ENCODE results near the gene TLX2.
"Not testable (repeated sequence)": the region's sequence is repeated elsewhere in the genome, so short reads cannot be mapped to it uniquely, and the experiment has no call there.

TLX2 gene

DNA sequence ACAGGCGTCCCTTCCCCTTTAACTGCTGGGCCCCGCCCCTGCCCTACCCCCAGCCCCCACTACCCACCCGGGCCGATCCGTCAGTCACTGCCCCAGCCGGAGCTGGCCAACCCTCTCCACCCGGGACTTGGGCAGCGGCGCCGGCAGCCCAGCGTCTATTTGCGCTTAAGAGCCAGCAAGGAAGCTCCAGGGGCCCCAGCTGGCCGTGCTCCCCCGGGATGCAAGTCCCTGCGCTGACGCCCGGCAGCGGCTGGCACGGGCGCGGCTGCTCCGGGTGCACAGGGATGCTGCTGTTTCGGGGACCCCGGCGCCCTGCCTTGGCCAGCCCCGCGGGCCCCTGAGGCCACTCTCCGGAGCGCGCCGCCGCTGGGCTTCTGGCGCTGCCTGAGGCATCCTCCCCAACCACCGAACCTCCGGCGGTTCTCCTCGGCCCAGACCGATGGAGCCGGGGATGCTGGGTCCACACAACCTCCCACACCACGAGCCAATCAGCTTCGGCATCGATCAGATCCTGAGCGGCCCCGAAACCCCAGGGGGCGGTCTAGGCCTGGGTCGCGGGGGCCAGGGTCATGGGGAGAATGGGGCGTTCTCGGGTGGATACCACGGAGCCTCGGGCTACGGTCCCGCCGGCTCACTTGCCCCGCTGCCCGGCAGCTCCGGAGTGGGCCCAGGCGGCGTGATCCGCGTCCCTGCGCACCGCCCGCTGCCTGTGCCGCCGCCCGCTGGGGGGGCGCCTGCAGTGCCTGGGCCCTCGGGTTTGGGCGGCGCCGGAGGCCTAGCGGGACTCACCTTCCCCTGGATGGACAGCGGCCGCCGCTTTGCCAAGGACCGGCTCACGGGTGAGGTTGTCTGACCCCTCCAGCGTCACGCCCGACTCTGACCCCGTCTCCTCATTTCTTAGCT lies at the start of gene TLX2:
TSS of gene TLX2 (plus strand) at position 83 of the 903 bp plus-strand sequence. CDS start at position 440, 357 bp downstream.
- DNase-seq: no peak

DNA sequence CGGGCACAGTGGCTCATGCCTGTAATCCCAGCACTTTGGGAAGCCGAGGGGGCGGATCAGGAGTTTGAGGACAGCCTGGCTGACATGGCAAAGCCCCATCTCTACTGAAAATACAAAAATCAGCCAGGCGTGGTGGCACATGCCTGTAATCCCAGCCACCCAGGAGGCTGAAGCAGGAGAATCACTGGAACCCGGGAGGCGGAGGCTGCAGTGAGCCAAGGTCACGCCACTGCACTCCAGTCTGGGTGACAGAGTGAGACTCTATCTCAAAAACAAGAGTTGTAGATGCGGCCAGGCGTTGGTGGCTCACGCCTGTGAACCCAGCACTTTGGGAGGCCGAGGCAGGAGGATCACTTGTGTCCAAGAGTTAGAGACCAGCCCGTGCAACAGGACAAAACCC lies 43.5 kb upstream of the TLX2 start:
- not testable (repeated sequence) for DNase-seq

DNA sequence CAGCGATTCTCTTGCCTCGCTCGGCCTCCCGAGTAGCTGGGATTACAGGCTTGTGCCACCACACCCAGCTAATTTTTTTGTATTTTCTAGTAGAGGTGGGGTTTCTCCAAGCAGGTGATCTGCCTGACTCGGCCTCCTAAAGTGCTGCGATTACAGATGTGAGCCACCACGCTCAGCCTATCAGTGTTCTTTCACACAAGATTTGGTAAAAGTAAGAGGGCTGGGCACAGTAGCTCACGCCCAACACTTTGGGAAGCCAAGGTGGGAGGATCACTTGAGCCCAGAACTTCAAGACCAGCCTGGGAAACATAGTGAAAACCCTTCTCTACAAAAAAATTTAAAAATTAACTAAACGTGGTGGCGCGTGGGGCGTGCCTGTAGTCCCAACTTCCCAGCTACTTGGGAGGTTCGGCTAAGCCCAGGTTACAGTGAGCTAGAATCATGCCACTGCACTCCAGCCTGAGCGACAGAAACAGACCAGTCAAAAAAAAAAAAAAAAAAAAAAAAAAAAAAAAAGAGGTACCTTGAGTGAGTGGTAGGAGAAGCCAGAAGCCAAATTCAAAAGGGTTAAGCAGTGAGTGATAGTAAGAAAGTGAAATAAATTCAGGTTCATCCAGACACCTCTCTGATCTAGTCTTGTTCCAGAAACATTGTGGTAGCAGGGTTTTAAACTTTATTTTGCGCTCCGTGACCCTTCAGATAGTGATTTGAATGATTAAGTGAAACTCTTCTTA lies 42.8 kb upstream of the TLX2 start:
- DNase-seq: no peak

- DNase-seq: peak; percentile 45 to 97 (median 88)
Measured at GRCh38 chr2:74472086-74472944, 41.9 kb upstream of the TLX2 start, which contains the start of gene MRPL53. Gene MRPL53, minus strand, starts transcription at chr2:74472680. Its CDS starts 20 bp downstream, at chr2:74472660.

DNA sequence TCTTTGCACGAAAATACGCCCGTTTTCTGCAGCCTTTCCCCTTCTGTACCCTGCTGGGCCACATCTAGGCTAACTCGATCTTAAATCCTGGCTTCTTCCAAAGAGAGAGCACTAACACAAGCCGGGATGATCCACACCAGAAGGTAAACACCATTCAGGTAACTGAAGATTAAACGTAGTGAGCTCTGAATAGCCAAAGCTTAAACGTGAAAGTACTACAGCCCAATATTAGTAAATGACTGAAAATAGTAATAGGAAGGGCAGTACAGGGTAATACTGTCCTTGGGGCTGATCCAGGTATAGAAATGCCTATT lies 41.3 kb upstream of the TLX2 start:
- peak in 1 of 51 donors; percentile 44 for DNase-seq

- DNase-seq: no peak
Measured at GRCh38 chr2:74474481-74474880, 39.8 kb upstream of the TLX2 start.

DNA sequence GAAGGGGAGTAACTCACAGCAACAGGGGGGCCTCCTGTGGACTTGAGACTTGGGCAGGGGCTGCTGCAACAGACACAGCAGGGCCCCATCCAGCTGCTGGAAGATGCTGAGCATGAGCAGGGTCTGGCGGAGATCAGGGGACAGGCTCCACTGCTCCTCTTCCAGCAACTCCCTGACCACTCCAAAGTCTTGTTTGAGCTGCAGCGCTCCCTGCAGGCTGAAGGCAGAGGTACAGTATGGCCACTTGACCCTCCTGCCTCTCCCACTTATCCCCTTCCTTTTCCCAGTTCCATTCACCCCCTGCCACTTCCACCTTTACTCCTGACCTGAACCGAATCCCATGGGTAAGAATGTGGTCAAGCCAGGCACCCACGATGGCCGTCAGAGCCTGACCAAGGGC lies 39.4 kb upstream of the TLX2 start:
- DNase-seq: peak in 1 of 51 donors; percentile 10

DNA sequence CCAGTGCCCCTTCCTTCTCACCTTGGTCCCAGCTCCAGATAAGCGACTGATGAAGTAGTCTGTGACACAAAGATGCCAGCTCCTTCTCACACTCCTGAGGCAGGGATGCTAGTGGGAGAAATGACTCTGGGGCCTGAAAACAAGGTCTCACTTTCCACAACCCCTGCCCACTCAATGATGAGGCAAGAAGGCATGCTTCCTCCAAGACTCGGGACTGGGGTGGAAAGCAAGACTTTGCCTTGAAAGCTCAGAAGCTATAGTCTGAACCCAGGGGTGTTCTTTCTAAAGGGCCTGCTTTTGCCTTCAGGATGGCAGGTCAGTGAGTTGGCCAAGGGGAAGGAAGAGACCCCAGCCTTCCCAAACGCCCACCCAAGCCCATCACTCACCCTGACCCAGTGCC lies 32.8 kb upstream of the TLX2 start:
- DNase-seq: no peak

DNA sequence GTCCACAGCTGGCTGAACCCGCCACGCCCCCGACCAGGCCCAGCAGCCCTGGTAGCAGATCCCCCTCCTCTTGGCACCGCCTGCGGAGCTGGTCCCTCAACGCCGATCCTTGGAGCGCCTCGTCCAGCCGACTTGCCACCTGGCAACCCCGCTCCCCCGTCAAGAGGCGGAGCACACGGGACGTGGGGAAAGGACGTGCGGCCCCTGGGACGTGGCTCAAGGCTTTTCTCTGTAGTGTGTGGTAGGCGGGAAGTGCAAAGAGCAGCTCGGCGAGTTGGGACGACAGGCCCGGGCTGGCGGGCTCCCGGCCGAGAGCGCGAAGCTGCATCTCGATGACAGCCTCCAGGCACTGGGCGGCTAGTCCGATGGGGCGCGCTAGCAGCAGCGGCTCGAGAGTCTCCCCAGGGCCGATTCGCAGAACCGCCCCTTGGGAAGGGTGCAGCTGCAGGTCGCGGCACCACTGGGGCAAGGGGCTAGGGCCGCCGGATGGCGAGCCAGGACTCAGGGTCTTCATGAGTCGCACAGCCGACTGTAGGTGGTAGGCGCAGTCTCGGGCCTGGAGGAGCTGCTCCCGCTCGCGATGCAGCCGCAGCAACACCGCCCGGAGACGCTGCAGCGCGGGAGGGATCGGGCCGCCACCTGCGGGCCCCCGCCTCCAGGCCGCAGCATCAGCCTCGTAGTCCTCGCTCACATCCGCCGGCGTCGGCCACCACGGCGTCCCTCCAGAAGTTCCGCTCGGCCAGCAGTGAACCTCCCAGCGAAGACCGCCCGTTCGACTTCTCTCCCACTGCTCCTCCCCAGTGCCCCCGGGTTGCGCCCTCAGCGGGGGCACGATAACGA lies 32.1 kb upstream of the TLX2 start:
- DNase-seq: peak in 11 of 51 donors; percentile 26 to 83 (median 63)

- DNase-seq: peak; percentile 77 to 99 (median 93)
Measured at GRCh38 chr2:74482801-74483674, 31.2 kb upstream of the TLX2 start, which contains the start of the genes CCDC142 and TTC31. Gene CCDC142, minus strand, starts transcription at chr2:74482998. Its CDS starts 161 bp downstream, at chr2:74482837. Gene TTC31, plus strand, starts transcription at chr2:74483081. Its CDS starts 15 bp downstream, at chr2:74483096.

- not testable (repeated sequence) for DNase-seq
Measured at GRCh38 chr2:74483675-74484164, 30.5 kb upstream of the TLX2 start.

- no peak for DNase-seq
Measured at GRCh38 chr2:74486141-74486540, 28.1 kb upstream of the TLX2 start.

DNA sequence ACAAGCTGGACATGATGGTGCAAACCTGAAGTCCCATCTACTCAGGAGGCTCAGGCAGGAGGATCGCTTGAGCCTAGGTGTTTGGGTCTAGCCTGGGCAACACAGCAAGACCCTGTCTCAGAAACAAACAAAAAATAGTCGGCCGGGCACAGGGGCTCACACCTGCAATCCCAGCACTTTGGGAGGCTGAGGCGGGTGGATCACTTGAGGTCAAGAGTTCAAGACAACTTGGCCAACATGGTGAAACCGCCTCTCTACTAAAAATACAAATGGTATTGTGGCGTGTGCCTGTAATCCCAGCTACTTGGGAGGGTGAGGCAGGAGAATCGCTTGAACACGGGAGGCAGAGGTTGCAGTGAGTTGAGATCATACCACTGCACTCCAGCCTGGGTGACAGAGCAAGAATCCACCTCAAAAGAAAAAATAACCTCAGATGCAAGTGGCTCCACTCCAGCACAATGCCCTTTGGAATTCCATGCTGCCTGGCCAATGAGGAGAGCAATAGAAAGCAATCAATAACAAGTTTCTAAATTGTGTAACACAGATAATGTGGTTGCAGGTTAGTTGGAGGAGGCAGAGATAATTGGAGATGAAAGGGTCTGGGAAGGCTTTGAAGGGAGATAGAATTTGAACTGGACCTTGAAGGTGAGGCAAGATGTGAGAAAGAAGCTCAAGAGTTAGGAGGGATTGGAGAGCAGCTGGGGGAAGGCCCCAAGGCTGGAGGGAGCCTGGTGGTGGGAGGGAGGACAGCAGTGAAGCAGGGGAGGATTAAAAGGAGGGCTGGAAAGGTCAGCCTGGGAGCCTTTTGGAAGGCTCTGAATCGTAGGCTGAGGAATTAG lies 25.4 kb upstream of the TLX2 start:
- DNase-seq: no peak

GRCh38 chr2:74489906-74490305 lies 24.3 kb upstream of the TLX2 start:
- no peak for DNase-seq

DNA sequence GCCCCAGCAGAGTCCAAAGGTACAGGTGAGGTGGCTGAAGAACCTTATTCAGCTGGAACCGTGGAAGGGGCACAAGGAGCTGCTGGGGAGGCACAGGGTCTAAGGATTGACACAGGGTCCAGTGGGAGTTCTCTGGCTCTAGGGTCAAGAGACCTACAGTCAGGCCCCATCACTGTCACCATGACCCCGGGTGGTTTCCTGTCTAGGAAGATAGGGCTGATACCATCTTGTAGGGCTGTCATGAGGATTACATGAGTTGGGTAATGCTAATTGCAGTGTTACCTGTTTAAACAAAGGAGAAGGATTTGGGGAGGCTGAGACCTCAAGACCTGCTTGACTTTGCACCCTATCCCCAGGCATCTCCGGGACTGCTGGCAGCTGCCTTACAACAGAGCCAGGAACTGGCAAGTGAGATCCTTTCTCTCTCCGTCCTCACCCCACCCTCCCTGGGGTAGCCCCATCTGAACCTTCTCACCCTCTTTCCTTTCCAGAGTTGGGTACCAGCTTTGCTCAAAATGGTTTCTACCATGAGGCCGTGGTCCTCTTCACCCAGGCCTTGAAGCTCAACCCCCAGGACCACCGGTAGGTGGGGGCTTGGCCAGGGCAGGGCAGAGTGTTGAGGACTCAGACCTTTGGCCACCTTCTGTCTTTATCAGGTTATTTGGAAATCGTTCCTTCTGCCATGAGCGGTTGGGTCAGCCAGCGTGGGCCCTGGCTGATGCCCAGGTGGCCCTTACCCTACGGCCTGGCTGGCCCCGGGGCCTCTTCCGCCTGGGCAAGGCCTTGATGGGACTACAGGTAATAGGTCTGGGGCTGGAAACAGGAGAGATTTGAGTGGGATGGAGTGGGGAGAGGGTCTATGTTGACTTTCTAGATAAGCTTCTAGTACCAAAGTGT lies 22.4 kb upstream of the TLX2 start:
- no peak for DNase-seq

- DNase-seq: no peak
Measured at GRCh38 chr2:74493546-74493945, 20.7 kb upstream of the TLX2 start.

DNA sequence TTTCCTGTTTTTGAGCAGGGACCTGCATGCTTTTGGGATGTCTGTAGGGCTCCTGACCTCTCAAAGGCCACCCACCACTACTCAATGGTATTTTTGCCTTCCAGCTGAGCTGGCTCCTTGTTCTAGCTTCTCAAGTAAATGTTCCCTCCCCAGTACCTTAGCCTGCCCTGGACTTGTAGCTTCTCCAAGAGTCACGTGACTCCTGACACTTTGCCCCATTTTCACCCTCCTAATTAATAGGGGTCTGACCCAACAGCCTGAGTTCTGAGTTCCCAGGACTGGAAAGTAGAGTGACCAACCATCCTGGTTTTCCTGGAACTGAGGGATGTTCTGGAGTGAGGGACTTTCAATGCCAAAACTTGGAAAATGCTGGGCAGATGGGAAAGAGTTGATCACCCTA lies 18.8 kb upstream of the TLX2 start:
- DNase-seq: no peak
